ENCODE measurements around the gene USP3.

The USP3 gene

GRCh38 chr15:63499175-63499549, 5.2 kb upstream of the USP3 start:
- DNase-seq = no peak

GRCh38 chr15:63499611-63500010, 4.8 kb upstream of the USP3 start:
- DNase-seq = no peak

- peak; percentile 53 for DNase-seq
Measured at GRCh38 chr15:63500265-63501250, 3.8 kb upstream of the USP3 start.

GRCh38 chr15:63501256-63502089, 2.9 kb upstream of the USP3 start:
- no peak for DNase-seq

- DNase-seq = no peak
Measured at GRCh38 chr15:63502137-63502766, 2.1 kb upstream of the USP3 start.

GRCh38 chr15:63502843-63503738, 1.3 kb upstream of the USP3 start:
- peak; percentile 87 for DNase-seq

GRCh38 chr15:63503739-63504246, 600 bp upstream of the USP3 start:
- peak; percentile 81 for DNase-seq

- DNase-seq = peak; percentile 81
Measured at GRCh38 chr15:63504979-63505841, 817 bp downstream of the USP3 start.

GRCh38 chr15:63505842-63506222, 1.4 kb downstream of the USP3 start:
- DNase-seq = no peak

GRCh38 chr15:63506537-63507035, 2.2 kb downstream of the USP3 start:
- DNase-seq = no peak

GRCh38 chr15:63507878-63508818, 3.8 kb downstream of the USP3 start:
- no peak for DNase-seq

GRCh38 chr15:63509056-63509954, 4.9 kb downstream of the USP3 start:
- DNase-seq = no peak

- DNase-seq = no peak
Measured at GRCh38 chr15:63509955-63510940, 5.9 kb downstream of the USP3 start.

GRCh38 chr15:63512148-63512547, 7.8 kb downstream of the USP3 start:
- DNase-seq = no peak

GRCh38 chr15:63513271-63513670, 8.9 kb downstream of the USP3 start:
- no peak for DNase-seq

- DNase-seq = no peak
Measured at GRCh38 chr15:63513728-63514127, 9.3 kb downstream of the USP3 start.

- no peak for DNase-seq
Measured at GRCh38 chr15:63514531-63514943, 10.1 kb downstream of the USP3 start.

All from hematopoietic multipotent progenitor cell treated with erythropoietin and hydrocortisone succinate and interleukin-3 and kit ligand, for 8 days (in vitro differentiated cells).